GM23248 (cell line): ENCODE data around the gene ATF6. TPM values are rescaled to one million over a fixed set of nuclear protein-coding genes. Genes with fewer than 3 reads are reported as not detected.

Experiments
- DNase-seq: peaks from one replicate; pipeline ENCODE4 v3.0.0-alpha.2; 2015
- H2AFZ ChIP-seq: fragments of 200-600 bp; sonication (generic); 2 replicates; pipeline ENCODE4 v1.6.1; 2016; ENCODE audit warnings: antibody characterized with exemption
- H3F3A ChIP-seq: fragments of 200-600 bp; sonication (generic); 2 replicates; pipeline ENCODE4 v1.6.1; 2016; ENCODE audit warnings: mild to moderate bottlenecking, antibody characterized with exemption, mixed run types; ENCODE audit not compliant: insufficient read depth
- H3K27ac ChIP-seq: fragments of 200-600 bp; sonication (generic); 2 replicates; pipeline ENCODE4 v1.5.1; 2016; ENCODE audit warnings: mild to moderate bottlenecking
- H3K27me3 ChIP-seq: fragments of 200-600 bp; sonication (generic); replicated peaks from 2 replicates; pipeline ENCODE4 v1.6.1; 2016; ENCODE audit warnings: mild to moderate bottlenecking; ENCODE audit not compliant: insufficient read depth
- H3K36me3 ChIP-seq: fragments of 200-600 bp; sonication (generic); 2 replicates; pipeline ENCODE4 v1.6.1; 2016; ENCODE audit warnings: low read depth, mild to moderate bottlenecking
- H3K4me1 ChIP-seq: fragments of 200-600 bp; sonication (generic); 2 replicates; pipeline ENCODE4 v1.6.1; 2016; ENCODE audit warnings: mild to moderate bottlenecking; ENCODE audit not compliant: insufficient read depth
- H3K4me2 ChIP-seq: fragments of 200-600 bp; sonication (generic); one replicate; pipeline ENCODE4 v1.6.1; 2016; ENCODE audit warnings: mild to moderate bottlenecking; ENCODE audit not compliant: unreplicated experiment
- H3K4me3 ChIP-seq: fragments of 200-600 bp; sonication (generic); 2 replicates; pipeline ENCODE4 v1.5.1; 2016; ENCODE audit warnings: mild to moderate bottlenecking
- H3K79me2 ChIP-seq: fragments of 200-600 bp; sonication (generic); 2 replicates; pipeline ENCODE4 v1.6.1; 2016; ENCODE audit warnings: mild to moderate bottlenecking; ENCODE audit not compliant: insufficient read depth
- H3K9ac ChIP-seq: fragments of 200-600 bp; sonication (generic); 2 replicates; pipeline ENCODE4 v1.6.1; 2016; ENCODE audit warnings: mild to moderate bottlenecking
- H3K9me2 ChIP-seq: fragments of 200-600 bp; sonication (generic); 2 replicates; pipeline ENCODE4 v1.6.1; 2016; ENCODE audit warnings: mixed run types, mild to moderate bottlenecking, moderate library complexity; ENCODE audit not compliant: insufficient read depth
- H3K9me3 ChIP-seq: fragments of 200-600 bp; sonication (generic); one replicate; pipeline ENCODE4 v1.6.1; 2017; ENCODE audit warnings: low read depth
- H4K20me1 ChIP-seq: fragments of 200-600 bp; sonication (generic); 2 replicates; pipeline ENCODE4 v1.6.0; 2016; ENCODE audit not compliant: insufficient read depth
- EZH2 ChIP-seq: fragments of 200-600 bp; sonication (generic); IDR thresholded peaks from 2 replicates; pipeline ENCODE4 v1.6.1; 2018; ENCODE audit warnings: antibody characterized with exemption, mild to moderate bottlenecking; ENCODE audit not compliant: insufficient read depth, poor library complexity, severe bottlenecking
- EZH2phosphoT487 ChIP-seq: fragments of 200-600 bp; sonication (generic); IDR thresholded peaks from 2 replicates; pipeline ENCODE4 v1.6.1; 2018; ENCODE audit warnings: antibody characterized with exemption, moderate library complexity, mild to moderate bottlenecking, low read depth; ENCODE audit not compliant: insufficient read depth
- WGBS, 2 experiments: methylation state at CpG; one replicate each; pipeline ENCODE4 v1.1.6; 2015 to 2017; ENCODE audit warnings: low lambda C conversion rate in 2 of 2, low coverage in 1 of 2; ENCODE audit errors: missing lambda C conversion rate in 2 of 2; 5-methylcytosine and 5-hydroxymethylcytosine counted together
- in situ Hi-C: fragments of 300-500 bp; cut with MboI; formaldehyde crosslinking; loops from 2 replicates; pipeline ENCODE4 v1.15.0; 2020
- polyA plus RNA-seq: library from polyadenylated mRNA; unstranded; fragments of >200 nt; fragmentation: Nextera tagmentation; extraction: Ambion mirVana; gene quantifications from 2 replicates; pipeline ENCODE4 v1.2.1, GENCODE V29; 2016
- total RNA-seq: library from RNA; depleted of rRNA; stranded (reverse); fragments of >200 nt; shearing (Covaris generic); gene quantifications from 2 replicates; pipeline ENCODE4 v1.2.3, GENCODE V29; 2014

The ATF6 gene
- total and polyA plus RNA-seq, 2 experiments from 2014 or later = 14.8 to 19.8 TPM

DNA sequence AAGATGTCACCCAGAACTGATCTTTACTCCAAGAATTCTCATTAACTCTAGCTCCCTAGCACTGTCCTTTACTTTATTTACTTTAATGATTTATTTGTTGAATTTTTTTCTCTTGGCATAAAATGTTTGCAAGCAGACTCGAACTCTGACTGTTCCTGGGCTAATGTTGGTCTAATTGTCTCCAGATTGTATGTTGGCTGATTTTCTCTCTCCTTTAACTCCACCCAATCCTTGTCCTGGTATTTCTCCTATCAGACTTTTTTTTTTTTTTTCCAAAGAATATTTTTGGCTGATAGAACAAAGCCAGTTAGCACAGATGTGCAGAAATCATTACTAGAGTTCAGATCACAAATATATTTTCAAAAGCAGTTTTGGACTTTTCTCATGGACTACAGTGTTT lies 82.6 kb downstream of the ATF6 start:
- TF ChIP-seq EZH2 = no peak
- no peak for TF ChIP-seq EZH2phosphoT487
- Histone ChIP-seq H2AFZ (no peak overlapping the region), H3K79me2 (no peaks in the 10 kb centered on the region), H3K9ac (no peak overlapping the region), H3K36me3 (peaks cover 15% of the 10 kb centered on the region), H3K9me3 (no peaks in the 10 kb centered on the region), H4K20me1 (no peaks in the 10 kb centered on the region), H3K9me2 (no peaks in the 10 kb centered on the region), H3K4me2 (no peak overlapping the region), H3K4me3 (no peak overlapping the region), H3K27ac (no peak overlapping the region), H3K27me3 (no peaks in the 10 kb centered on the region), H3F3A (peaks cover 1% of the 10 kb centered on the region; the same call in 1 of the 2 replicates), H3K4me1 (peaks cover 1% of the 10 kb centered on the region)
- 5 to 8% methylated on average over 1 of the region's 1 CpG for WGBS, 2 experiments
- peak; percentile 38 for DNase-seq
- in situ Hi-C loops = no loop called here

DNA sequence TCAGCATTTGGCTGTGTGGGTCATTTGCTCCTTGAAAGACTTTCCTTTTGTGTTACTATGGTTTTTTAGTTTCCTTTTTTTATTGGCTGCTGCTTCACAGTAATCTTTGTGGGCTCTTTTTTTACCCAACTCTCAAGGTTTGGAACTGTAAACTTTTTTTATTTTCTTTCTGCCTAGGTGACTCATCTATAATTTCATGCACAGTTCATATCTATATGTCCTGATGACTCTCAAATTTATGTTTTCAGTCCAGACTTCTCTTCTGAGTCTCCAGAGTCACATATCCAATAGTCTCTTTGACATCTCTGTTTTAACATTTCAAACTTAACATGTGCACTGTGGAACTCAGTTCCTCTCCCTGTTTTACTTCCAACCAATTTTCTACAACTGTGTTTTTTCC lies 83.4 kb downstream of the ATF6 start:
- Histone ChIP-seq H3K9me3 (no peaks in the 10 kb centered on the region), H3K4me2 (no peak overlapping the region), H3K9ac (no peak overlapping the region), H3K27ac (no peak overlapping the region), H3K9me2 (no peaks in the 10 kb centered on the region), H4K20me1 (no peaks in the 10 kb centered on the region), H3K36me3 (peaks cover 21% of the 10 kb centered on the region), H3K79me2 (no peaks in the 10 kb centered on the region), H3F3A (no peaks in the 10 kb centered on the region), H3K4me3 (no peak overlapping the region), H3K4me1 (no peaks in the 10 kb centered on the region), H3K27me3 (no peaks in the 10 kb centered on the region), H2AFZ (no peak overlapping the region)
- in situ Hi-C loops = no loop called here
- no peak for TF ChIP-seq EZH2
- no peak for TF ChIP-seq EZH2phosphoT487
- no peak for DNase-seq

DNA sequence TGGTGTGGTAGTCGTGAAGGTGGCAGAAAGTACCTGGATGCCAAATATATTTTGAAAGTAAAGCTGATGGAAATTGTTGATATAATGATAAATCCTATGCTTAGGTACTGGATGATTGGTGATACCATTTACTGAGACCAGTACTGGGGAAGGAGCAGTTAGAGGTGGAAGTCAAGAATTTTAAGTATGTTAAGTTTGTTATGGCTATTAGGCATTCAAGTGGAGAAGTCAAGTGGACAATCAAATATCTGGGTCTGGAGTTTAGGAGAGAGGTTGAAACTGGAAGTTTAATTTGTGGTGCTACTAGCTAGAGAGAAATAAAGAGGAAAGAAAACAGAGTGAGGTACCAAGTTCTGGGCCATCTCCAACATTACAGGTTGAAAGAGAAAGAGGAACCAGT lies 89.1 kb downstream of the ATF6 start:
- H4K20me1 ChIP-seq = no peaks in the 10 kb centered on the region
- in situ Hi-C loops = no loop called here
- no peak overlapping the region for H3K4me3 ChIP-seq
- no peaks in the 10 kb centered on the region for H3K79me2 ChIP-seq
- TF ChIP-seq EZH2 (no peak), EZH2phosphoT487 (no peak)
- H3K36me3 ChIP-seq = peaks cover 18% of the 10 kb centered on the region
- no peaks in the 10 kb centered on the region for H3K27me3 ChIP-seq
- no peaks in the 10 kb centered on the region for H3K9me2 ChIP-seq
- no peak overlapping the region for H3K9ac ChIP-seq
- no peaks in the 10 kb centered on the region for H3K4me1 ChIP-seq
- H3F3A ChIP-seq = no peaks in the 10 kb centered on the region
- no peak overlapping the region for H2AFZ ChIP-seq
- no peaks in the 10 kb centered on the region for H3K9me3 ChIP-seq
- WGBS, 2 experiments = 97 to 100% methylated on average over 1 of the region's 1 CpG
- H3K27ac ChIP-seq = no peak overlapping the region
- no peak overlapping the region for H3K4me2 ChIP-seq
- no peak for DNase-seq

DNA sequence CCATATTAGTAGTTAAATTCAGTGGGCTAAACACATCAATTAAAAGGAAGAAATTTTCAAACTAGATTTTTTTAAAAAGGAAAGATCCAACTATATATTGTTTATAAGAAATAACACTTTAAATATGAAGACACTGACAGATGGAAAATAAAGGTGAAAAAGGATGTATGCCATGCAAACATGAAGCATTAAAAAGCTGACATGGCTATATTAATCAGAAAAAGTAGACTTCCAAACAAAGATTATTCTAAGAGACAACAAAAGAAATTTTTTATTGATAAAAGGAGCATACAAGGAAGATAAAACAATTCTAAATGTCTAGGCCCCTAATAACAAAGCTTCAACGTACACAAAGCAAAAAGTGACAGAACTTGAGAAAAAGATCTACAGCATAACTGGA lies 92.2 kb downstream of the ATF6 start:
- peaks cover 12% of the 10 kb centered on the region; the same call in 1 of the 2 replicates for H3K36me3 ChIP-seq
- no peaks in the 10 kb centered on the region for H3K9me2 ChIP-seq
- no peak overlapping the region for H3K4me3 ChIP-seq
- no peaks in the 10 kb centered on the region for H3K79me2 ChIP-seq
- WGBS, 2 experiments = 100% methylated on average over 1 of the region's 1 CpG
- no peak for DNase-seq
- no peak overlapping the region for H2AFZ ChIP-seq
- no peaks in the 10 kb centered on the region for H3K4me1 ChIP-seq
- no peak overlapping the region for H3K9ac ChIP-seq
- no peak overlapping the region for H3K4me2 ChIP-seq
- H3K9me3 ChIP-seq = no peaks in the 10 kb centered on the region
- no peaks in the 10 kb centered on the region for H3K27me3 ChIP-seq
- in situ Hi-C loops = no loop called here
- TF ChIP-seq EZH2 = no peak
- no peak for TF ChIP-seq EZH2phosphoT487
- no peaks in the 10 kb centered on the region for H4K20me1 ChIP-seq
- no peak overlapping the region for H3K27ac ChIP-seq
- no peaks in the 10 kb centered on the region for H3F3A ChIP-seq

DNA sequence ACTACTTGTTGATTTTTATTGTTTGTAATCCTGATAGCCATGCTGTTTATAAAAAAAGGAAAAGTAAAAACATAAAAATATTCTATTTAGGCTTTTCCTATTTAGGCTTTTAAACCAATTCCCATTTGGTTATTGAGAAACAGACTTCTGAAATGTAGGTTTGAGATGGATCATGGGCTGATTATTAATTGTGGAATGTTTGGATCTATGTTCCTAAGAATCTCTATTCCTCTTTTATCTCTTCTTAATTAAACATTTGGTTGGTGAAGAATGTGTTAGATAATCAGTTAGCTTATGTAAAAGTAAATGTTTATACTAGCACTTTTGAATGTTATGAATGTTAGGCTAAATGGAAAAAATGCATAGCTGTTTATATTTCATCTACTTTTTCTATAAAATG lies 97.4 kb downstream of the ATF6 start:
- H3K4me2 ChIP-seq = no peak overlapping the region
- H3K9me2 ChIP-seq = no peaks in the 10 kb centered on the region
- H3K4me1 ChIP-seq = no peaks in the 10 kb centered on the region
- no peaks in the 10 kb centered on the region for H3K9me3 ChIP-seq
- no peaks in the 10 kb centered on the region for H4K20me1 ChIP-seq
- no peak overlapping the region for H3K27ac ChIP-seq
- no peaks in the 10 kb centered on the region for H3F3A ChIP-seq
- H2AFZ ChIP-seq = no peak overlapping the region
- TF ChIP-seq EZH2phosphoT487 = no peak
- no peak for TF ChIP-seq EZH2
- H3K4me3 ChIP-seq = no peak overlapping the region
- no peak overlapping the region for H3K9ac ChIP-seq
- H3K36me3 ChIP-seq = peaks cover 4% of the 10 kb centered on the region; the same call in 1 of the 2 replicates
- no peaks in the 10 kb centered on the region for H3K79me2 ChIP-seq
- no peak for DNase-seq
- in situ Hi-C loops = no loop called here
- H3K27me3 ChIP-seq = no peaks in the 10 kb centered on the region
